ENCODE measurements around the gene ROBO4. TPM values are rescaled to one million over a fixed set of nuclear protein-coding genes. Genes with fewer than 3 reads are reported as not detected.

The ROBO4 gene
- total and polyA plus RNA-seq, 5 donors from 2014 or later = 0.05 to 1.0 TPM; not detected in 3

DNA sequence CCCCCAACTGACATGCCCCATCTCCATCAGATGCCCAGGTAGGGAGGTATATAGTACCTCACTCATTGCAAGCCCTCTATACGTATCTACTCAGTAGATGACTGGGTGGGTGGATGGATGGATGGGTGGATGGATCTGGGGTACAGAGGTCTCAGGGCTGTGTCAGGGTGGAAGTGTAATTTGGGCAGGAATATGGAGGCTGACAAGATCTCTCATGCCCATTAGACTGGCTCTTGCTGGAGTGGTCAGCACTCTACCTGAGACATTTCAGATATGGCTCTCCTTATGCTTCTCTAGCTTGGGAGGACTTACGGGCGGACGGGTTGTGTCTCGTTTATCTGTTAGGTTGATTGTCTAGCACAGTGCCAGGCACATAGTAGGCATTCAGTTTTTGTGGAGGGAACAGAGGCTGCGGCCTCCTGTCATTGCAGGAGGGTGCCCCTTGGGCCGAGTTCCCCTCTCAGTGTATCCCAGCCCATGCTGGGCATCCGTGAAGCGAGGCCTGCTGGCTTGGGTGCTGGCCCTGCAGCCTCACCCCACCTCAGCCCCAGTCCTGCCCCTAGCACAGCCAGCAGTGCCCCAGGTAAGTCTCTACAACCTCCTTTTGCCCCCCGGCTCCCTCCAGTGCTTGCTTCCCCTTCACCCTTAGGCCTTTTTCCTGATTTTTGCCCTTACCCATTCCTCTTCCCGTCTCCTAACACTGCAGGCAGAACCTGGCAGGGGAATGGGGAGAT, 18.7 kb downstream of the ROBO4 start:
- H3K4me1 ChIP-seq (ENCODE audit: control insufficient read depth, insufficient read depth, low read length, poor library complexity, severe bottlenecking) = peaks cover 20% of the 10 kb centered on the region
- H3K9me3 ChIP-seq (ENCODE audit: control insufficient read depth in 2 of 2, low read length in 2 of 2) = no peaks in the 10 kb centered on the region
- Mint-ChIP-seq H3K36me3 (no peaks in the 10 kb centered on the region), H3K27ac (no peak overlapping the region), H3K4me1 (peaks cover 0 to 24% (median 2%) of the 10 kb centered on the region in 4 donors), H3K27me3 (peaks cover 5% of the 10 kb centered on the region), H3K4me3 (peak overlapping the region in 2 of 4 donors; percentile 55 to 94), H3K9me3 (peaks cover 0 to 3% (median 0%) of the 10 kb centered on the region in 7 donors)
- H3K36me3 ChIP-seq (ENCODE audit: control insufficient read depth, insufficient read depth, low read length) = no peaks in the 10 kb centered on the region
- H3K27me3 ChIP-seq (ENCODE audit: control insufficient read depth, insufficient read depth, low read length) = peaks cover 3% of the 10 kb centered on the region
- DNase-seq (no peak), ATAC-seq (ENCODE audit: low read depth in 2 of 2) (no peak)
- H3K27ac ChIP-seq (ENCODE audit: insufficient read depth, low read length, poor library complexity, severe bottlenecking) = no peak overlapping the region
- no peak overlapping the region for H3K4me3 ChIP-seq (ENCODE audit: low read depth, low read length)

DNA sequence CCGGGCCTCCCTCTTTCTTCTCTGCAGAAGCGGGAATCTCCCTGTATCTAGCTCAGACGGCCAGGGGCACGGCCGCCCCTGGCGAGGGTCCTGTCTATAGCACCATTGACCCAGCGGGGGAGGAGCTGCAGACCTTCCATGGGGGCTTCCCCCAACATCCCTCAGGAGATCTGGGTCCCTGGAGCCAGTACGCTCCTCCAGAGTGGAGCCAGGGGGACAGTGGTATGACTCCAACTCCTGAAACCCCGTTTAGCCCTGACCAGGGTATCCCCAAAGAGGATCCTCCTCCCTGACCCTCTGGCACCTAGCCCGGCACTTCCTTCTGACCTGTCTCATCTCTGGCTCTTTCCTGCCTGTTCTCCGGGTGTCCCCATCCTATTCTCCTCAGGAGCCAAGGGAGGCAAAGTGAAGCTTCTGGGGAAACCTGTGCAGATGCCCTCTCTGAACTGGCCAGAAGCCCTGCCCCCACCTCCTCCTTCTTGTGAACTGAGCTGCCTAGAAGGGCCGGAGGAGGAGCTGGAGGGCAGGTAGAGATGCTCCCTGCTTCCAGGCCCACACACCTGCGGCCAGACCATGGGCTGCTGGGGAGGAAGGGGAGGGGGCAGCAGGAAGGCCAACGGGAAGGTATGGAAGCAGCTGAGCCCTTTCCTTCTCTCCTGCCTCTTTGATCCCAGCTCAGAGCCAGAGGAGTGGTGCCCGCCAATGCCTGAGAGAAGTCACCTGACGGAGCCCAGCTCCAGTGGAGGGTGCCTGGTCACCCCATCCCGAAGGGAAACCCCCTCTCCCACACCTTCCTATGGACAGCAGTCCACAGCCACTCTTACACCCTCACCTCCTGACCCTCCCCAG, 19.5 kb downstream of the ROBO4 start:
- Histone ChIP-seq H3K27ac (ENCODE audit: insufficient read depth, low read length, poor library complexity, severe bottlenecking) (no peak overlapping the region), H3K4me3 (ENCODE audit: low read depth, low read length) (no peak overlapping the region), H3K27me3 (ENCODE audit: control insufficient read depth, insufficient read depth, low read length) (peaks cover 3% of the 10 kb centered on the region), H3K9me3 (ENCODE audit: control insufficient read depth in 2 of 2, low read length in 2 of 2) (no peaks in the 10 kb centered on the region), H3K4me1 (ENCODE audit: control insufficient read depth, insufficient read depth, low read length, poor library complexity, severe bottlenecking) (peaks cover 20% of the 10 kb centered on the region), H3K36me3 (ENCODE audit: control insufficient read depth, insufficient read depth, low read length) (no peaks in the 10 kb centered on the region)
- Mint-ChIP-seq H3K4me1 (peaks cover 0 to 24% (median 2%) of the 10 kb centered on the region in 4 donors), H3K9me3 (peaks cover 0 to 3% (median 0%) of the 10 kb centered on the region in 7 donors), H3K4me3 (peak overlapping the region; percentile 75 to 94 (median 90)), H3K27ac (peak overlapping the region in 1 of 3 donors; percentile 73), H3K36me3 (no peaks in the 10 kb centered on the region), H3K27me3 (peaks cover 10% of the 10 kb centered on the region)
- DNase-seq (no peak), ATAC-seq (ENCODE audit: low read depth in 2 of 2) (no peak)

DNA sequence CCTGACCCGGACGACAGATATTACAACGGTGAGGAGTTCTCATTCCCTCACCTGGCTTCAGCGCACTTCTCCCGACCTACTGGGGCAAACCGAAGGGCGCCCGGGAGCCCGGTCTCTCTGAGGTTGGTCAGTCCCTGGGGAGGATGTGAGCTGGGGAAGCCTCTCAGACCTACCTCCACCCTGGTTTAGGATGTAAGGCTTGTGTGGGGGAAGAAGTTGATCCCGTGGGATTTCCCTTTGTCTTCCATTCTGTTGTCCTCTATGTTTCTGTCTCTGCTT, 20.1 kb downstream of the ROBO4 start:
- H3K27ac ChIP-seq (ENCODE audit: insufficient read depth, low read length, poor library complexity, severe bottlenecking) = no peak overlapping the region
- peaks cover 6% of the 10 kb centered on the region for H3K27me3 ChIP-seq (ENCODE audit: control insufficient read depth, insufficient read depth, low read length)
- no peaks in the 10 kb centered on the region for H3K9me3 ChIP-seq (ENCODE audit: control insufficient read depth in 2 of 2, low read length in 2 of 2)
- DNase-seq (no peak), ATAC-seq (ENCODE audit: low read depth in 2 of 2) (no peak)
- no peak overlapping the region for H3K4me3 ChIP-seq (ENCODE audit: low read depth, low read length)
- H3K9me3 Mint-ChIP-seq = peaks cover 0 to 2% (median 0%) of the 10 kb centered on the region in 7 donors
- peaks cover 0 to 24% (median 2%) of the 10 kb centered on the region in 4 donors for H3K4me1 Mint-ChIP-seq
- H3K4me3 Mint-ChIP-seq = peak overlapping the region; percentile 75 to 94 (median 90)
- H3K4me1 ChIP-seq (ENCODE audit: control insufficient read depth, insufficient read depth, low read length, poor library complexity, severe bottlenecking) = peaks cover 20% of the 10 kb centered on the region
- no peaks in the 10 kb centered on the region for H3K36me3 Mint-ChIP-seq
- no peaks in the 10 kb centered on the region for H3K36me3 ChIP-seq (ENCODE audit: control insufficient read depth, insufficient read depth, low read length)
- peaks cover 15% of the 10 kb centered on the region for H3K27me3 Mint-ChIP-seq
- peak overlapping the region in 2 of 3 donors; percentile 59 to 84 for H3K27ac Mint-ChIP-seq

DNA sequence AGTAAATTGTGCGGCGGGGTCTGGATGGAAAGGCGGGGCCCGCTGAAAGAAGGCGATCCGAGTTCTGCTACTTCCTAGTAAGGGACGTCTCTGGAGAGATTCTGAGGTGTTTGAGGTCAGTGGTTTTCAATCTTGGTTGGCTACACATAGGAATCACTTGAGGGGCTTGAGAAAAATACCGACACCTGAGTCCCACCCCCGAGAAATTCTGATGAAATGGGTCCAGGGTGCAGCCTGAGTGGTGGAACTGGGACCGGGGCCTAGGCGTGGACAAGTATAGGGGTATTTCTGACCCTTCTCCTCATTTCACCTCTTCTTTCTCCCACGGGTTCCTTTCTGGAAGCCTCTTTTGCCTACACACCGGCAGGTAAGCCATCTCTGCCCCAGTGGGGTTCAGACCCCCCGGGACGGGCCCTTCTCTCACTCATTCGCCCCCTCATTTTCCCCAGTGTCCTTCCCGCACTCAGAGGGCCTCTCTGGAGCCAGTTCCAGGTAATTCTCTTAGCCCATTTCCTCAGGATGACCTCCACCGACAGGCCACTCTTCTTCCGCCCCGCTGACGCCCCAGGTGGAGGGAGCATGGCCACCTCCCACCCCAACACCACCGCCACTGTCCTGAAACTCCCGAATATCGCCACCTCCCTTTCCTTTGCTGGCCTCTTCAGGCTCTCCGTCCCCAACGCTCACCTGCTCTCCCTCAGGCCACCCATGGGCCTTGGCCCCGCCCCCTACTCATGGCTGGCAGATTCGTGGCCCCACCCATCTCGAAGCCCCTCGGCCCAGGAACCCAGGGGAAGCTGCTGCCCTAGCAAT, 20.6 kb downstream of the ROBO4 start:
- H3K27me3 ChIP-seq (ENCODE audit: control insufficient read depth, insufficient read depth, low read length) = peaks cover 6% of the 10 kb centered on the region
- Mint-ChIP-seq H3K4me3 (peak overlapping the region; percentile 75 to 94 (median 90)), H3K4me1 (peaks cover 0 to 24% (median 2%) of the 10 kb centered on the region in 4 donors), H3K27ac (peak overlapping the region in 2 of 3 donors; percentile 75 to 84), H3K36me3 (no peaks in the 10 kb centered on the region), H3K9me3 (peaks cover 0 to 2% (median 0%) of the 10 kb centered on the region in 7 donors), H3K27me3 (peaks cover 19% of the 10 kb centered on the region)
- ATAC-seq (ENCODE audit: low read depth in 2 of 2) = no peak
- H3K9me3 ChIP-seq (ENCODE audit: control insufficient read depth in 2 of 2, low read length in 2 of 2) = no peaks in the 10 kb centered on the region
- H3K4me1 ChIP-seq (ENCODE audit: control insufficient read depth, insufficient read depth, low read length, poor library complexity, severe bottlenecking) = peaks cover 20% of the 10 kb centered on the region
- H3K4me3 ChIP-seq (ENCODE audit: low read depth, low read length) = peak overlapping the region; percentile 57
- H3K27ac ChIP-seq (ENCODE audit: insufficient read depth, low read length, poor library complexity, severe bottlenecking) = no peak overlapping the region
- no peak for DNase-seq
- H3K36me3 ChIP-seq (ENCODE audit: control insufficient read depth, insufficient read depth, low read length) = no peaks in the 10 kb centered on the region

DNA sequence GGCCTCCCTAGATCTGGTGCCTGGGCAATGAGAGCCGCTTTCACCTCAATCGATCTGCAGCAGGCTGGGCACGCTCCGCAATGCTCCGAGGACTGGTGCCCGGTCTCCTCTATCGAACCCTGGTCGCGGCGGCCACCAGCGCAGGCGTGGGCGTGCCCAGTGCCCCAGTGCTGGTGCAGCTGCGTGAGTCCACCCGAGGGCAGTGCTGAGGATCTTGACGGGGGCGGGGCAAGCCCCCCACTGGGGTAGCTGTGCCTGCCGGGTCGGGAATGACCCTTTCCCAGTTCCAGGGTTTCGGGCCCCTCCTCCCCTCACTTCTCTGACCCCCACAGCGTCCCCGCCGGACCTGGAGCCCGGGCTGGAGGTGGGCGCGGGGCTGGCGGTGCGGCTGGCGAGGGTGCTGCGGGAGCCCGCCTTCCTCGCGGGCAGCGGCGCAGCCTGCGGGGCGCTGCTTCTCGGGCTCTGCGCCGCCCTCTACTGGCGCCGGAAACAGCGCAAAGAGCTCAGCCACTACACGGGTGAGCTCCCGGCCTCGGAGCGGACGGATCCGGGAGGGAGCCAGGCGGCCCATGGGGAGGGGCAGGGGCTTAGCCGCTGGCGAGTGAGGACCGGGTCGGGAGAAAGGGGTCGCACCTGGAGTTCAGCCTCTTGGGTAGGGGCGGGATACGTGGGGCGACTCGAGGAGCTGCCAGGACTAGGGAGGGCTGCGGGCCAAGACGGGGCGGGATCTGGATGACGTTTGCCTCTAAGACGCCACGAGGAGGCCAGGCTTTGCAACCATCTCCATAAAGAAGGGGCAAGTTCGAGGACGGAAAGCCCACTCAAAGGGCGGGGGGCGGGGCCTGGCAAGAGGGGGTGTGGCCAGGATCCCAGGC, 21.5 kb downstream of the ROBO4 start:
- no peaks in the 10 kb centered on the region for H3K36me3 Mint-ChIP-seq
- peaks cover 24% of the 10 kb centered on the region for H3K27me3 Mint-ChIP-seq
- no peaks in the 10 kb centered on the region for H3K36me3 ChIP-seq (ENCODE audit: control insufficient read depth, insufficient read depth, low read length)
- peak overlapping the region; percentile 75 to 94 (median 90) for H3K4me3 Mint-ChIP-seq
- no peaks in the 10 kb centered on the region for H3K9me3 ChIP-seq (ENCODE audit: control insufficient read depth in 2 of 2, low read length in 2 of 2)
- H3K27ac Mint-ChIP-seq = peak overlapping the region; percentile 69 to 84 (median 75)
- peak; percentile 92 to 93 for ATAC-seq (ENCODE audit: low read depth in 2 of 2)
- H3K27ac ChIP-seq (ENCODE audit: insufficient read depth, low read length, poor library complexity, severe bottlenecking) = no peak overlapping the region
- peaks cover 8% of the 10 kb centered on the region for H3K27me3 ChIP-seq (ENCODE audit: control insufficient read depth, insufficient read depth, low read length)
- H3K4me1 Mint-ChIP-seq = peaks cover 0 to 24% (median 2%) of the 10 kb centered on the region in 4 donors
- peak; percentile 55 to 82 (median 79) for DNase-seq
- peaks cover 0 to 2% (median 0%) of the 10 kb centered on the region in 7 donors for H3K9me3 Mint-ChIP-seq
- peak overlapping the region; percentile 57 for H3K4me3 ChIP-seq (ENCODE audit: low read depth, low read length)
- peaks cover 20% of the 10 kb centered on the region for H3K4me1 ChIP-seq (ENCODE audit: control insufficient read depth, insufficient read depth, low read length, poor library complexity, severe bottlenecking)

DNA sequence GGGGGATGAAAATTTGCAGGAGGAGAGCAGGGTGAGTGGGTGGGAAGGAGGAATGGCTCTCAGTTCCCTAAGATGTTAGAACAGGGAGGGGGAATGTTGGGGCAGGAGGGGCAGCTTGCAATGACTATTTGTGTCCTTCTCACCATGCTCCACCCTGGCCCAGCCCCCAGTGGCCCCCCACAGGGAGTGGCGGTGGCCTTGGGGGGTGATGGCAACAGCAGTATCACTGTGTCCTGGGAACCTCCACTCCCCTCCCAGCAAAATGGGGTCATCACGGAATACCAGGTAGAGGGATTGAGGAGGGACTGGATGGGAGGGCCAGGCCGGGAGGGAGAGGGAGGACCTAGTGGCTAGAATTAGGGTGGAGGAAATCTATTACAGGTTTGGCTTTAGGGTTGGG, 22.3 kb downstream of the ROBO4 start:
- Mint-ChIP-seq H3K27me3 (peaks cover 32% of the 10 kb centered on the region), H3K27ac (no peak overlapping the region), H3K4me3 (peak overlapping the region in 3 of 4 donors; percentile 73 to 86 (median 75)), H3K9me3 (peaks cover 0 to 2% (median 0%) of the 10 kb centered on the region in 7 donors), H3K4me1 (peaks cover 0 to 26% (median 2%) of the 10 kb centered on the region in 4 donors), H3K36me3 (no peaks in the 10 kb centered on the region)
- no peaks in the 10 kb centered on the region for H3K36me3 ChIP-seq (ENCODE audit: control insufficient read depth, insufficient read depth, low read length)
- no peaks in the 10 kb centered on the region for H3K9me3 ChIP-seq (ENCODE audit: control insufficient read depth in 2 of 2, low read length in 2 of 2)
- DNase-seq (no peak), ATAC-seq (ENCODE audit: low read depth in 2 of 2) (no peak)
- peaks cover 20% of the 10 kb centered on the region for H3K4me1 ChIP-seq (ENCODE audit: control insufficient read depth, insufficient read depth, low read length, poor library complexity, severe bottlenecking)
- H3K27ac ChIP-seq (ENCODE audit: insufficient read depth, low read length, poor library complexity, severe bottlenecking) = no peak overlapping the region
- H3K4me3 ChIP-seq (ENCODE audit: low read depth, low read length) = no peak overlapping the region
- peaks cover 8% of the 10 kb centered on the region for H3K27me3 ChIP-seq (ENCODE audit: control insufficient read depth, insufficient read depth, low read length)

All from CD4-positive, CD25-positive, alpha-beta regulatory T cell (primary cell).